ENCODE results near the gene ANKRD35.
"Not testable (repeated sequence)": the region's sequence is repeated elsewhere in the genome, so short reads cannot be mapped to it uniquely, and the experiment has no call there.

Gene ANKRD35, protein sequence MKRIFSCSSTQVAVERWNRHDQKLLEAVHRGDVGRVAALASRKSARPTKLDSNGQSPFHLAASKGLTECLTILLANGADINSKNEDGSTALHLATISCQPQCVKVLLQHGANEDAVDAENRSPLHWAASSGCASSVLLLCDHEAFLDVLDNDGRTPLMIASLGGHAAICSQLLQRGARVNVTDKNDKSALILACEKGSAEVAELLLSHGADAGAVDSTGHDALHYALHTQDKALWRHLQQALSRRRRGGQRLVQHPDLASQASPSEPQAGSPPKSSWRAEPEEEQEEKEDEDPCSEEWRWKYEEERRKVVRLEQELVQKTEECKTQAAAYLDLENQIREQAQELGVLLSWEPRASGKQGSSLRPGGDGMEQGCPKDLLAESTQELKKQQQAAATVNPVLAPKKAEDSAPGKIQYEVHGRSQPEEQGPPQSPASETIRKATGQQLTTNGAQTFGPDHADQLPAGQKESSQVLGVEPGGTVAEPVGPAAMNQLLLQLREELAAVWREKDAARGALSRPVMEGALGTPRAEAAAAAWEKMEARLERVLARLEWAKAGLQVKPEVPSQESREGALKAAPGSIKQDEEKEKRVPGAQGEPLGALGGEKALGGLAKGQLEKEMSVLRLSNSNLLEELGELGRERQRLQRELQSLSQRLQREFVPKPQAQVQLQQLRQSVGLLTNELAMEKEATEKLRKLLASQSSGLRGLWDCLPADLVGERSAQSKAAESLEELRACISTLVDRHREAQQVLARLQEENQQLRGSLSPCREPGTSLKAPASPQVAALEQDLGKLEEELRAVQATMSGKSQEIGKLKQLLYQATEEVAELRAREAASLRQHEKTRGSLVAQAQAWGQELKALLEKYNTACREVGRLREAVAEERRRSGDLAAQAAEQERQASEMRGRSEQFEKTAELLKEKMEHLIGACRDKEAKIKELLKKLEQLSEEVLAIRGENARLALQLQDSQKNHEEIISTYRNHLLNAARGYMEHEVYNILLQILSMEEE

DNA sequence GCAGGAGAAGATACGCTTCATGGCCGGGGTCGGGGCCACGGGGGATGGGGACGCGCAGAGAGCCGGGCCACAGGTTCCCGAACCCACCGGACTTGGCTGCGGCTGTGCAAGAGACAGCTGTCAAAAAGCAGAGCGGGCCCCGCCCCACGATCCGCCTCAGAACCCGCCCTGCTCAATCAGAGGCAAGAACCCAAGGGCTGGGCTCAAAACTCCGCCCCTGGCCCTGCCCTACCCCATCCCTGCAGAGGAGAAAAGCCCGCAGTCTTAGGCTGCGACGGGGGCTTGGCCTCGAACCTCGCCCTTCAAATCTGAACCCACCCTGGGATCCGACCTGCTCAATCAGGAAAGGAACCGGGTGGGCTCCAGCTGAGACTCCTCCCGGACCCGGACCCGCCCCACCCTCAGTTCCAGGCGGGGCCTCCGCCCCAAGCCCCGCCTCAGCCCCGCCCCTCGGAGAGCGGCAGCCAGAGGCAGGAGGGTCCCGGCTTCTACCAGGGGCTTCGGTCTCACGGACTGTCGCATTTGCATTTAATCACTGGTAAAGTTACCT, at the start of gene ANKRD35:
TSS of gene ANKRD35 (minus strand) at position 129 of the 550 bp plus-strand sequence. CDS start at position 21, 108 bp downstream.
- peak; percentile 61 for DNase-seq (ENCODE audit: low spot score)

DNA sequence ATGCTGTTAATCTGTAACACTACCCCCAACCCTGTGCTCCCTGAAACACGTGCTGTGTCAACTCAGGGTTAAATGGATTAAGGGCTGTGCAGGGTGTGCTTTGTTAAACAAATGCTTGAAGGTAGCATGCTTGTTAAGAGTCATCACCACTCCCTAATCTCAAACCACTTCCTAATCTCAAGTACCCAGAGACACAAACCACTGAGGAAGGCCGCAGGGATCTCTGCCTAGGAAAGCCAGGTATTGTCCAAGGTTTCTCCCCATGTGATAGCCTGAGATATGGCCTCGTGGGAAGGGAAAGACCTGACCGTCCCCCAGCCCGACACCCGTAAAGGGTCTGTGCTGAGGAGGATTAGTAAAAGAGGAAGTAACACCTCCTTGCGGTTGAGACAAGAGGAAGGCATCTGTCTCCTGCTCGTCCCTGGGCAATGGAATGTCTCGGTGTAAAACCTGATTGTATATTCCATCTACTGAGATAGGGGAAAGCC, 46.9 kb upstream of the ANKRD35 start:
- not testable (repeated sequence) for DNase-seq (ENCODE audit: low spot score)

DNA sequence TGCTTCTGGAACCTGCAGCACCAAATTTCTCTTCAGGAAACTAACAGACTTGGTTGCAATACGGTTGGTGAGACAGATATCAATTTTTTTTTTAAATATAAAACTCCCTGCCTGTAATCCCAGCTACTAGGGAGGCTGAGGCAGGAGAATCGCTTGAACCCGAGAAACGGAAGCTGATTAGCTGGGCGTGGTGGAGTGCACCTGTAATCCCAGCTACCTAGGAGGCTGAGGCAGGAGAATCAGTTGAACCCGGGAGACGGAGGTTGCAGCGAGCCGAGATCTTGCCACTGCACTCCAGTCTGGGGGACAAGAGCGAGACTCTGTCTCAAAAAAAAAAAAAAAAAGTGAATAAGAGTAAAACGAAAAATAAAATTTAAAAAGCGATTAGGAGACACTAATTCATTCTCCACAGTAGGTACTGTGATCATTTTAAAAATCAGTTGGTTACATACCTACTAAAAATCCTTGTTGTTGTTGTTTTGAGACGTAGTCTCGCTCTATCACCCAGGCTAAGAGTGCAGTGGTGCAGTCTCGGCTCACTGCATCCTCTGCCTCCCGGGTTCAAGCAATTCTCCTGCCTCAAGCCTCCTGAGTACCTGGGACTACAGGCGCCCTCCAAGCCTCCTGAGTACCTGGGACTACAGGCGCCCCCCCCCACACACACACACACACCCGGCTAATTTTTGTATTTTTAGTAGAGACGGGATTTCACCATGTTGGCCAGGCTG, 42.4 kb upstream of the ANKRD35 start:
- no peak for DNase-seq (ENCODE audit: low spot score)

DNA sequence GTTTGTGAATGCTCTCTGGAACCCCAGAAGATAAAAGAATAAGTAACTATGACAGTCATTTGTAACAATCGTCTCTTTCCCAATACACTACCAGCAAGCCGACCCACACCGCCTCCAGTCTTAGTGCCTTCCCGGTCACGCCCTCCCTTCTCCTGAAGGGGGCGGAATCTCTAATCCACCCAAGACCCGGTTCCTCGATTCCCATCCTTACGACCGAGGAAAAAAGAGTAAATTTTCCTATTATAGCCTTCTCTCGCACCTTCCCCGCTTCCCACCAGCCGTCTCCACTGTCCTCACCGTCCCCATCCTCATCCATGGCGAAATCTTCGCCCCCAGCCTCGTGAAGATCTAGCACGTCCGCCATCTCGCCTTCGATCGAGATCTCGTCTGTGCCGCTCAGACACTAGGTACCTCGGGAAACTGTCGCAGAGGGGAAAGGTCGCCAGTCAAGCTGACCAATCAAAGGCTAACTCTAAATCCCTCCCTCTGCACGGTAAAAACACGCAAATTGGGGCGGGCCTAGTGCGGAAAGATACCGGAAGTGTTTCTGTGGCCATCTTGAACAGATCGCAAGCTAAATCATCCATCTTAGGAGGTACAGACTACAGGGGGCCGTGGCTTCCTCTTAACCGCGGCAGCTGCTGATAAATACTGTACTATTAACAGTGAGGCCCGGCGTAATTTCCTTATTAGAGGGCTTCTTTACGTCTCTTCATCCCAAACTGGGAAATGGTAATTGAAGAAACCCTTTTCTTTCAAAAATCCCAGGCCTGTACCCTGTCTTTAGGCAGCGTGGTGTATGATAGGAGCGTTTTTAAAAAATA, 41.6 kb upstream of the ANKRD35 start, which contains the start of gene RBM8A:
TSS of gene RBM8A (minus strand) at position 422 of the 824 bp plus-strand sequence. CDS start at position 364, 58 bp downstream.
- DNase-seq (ENCODE audit: low spot score): peak; percentile 96

DNA sequence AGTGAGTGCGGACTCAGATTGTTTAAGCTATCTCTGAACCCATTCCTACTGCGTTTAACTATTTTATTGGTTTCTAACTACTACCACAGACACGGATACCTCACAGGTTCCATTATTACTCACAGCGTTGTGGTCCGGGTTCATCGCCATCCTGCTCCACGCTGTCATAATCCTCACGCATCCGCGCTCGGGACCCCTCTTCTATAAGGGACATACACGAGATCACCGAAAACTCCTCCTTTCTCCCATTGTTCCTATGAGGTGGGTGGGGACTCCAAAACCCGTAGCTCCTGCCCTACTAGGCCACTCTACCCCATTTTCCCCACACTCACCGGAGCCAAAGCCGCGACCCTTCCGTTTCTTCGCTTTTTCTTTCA, 41.0 kb upstream of the ANKRD35 start:
- DNase-seq (ENCODE audit: low spot score): no peak

DNA sequence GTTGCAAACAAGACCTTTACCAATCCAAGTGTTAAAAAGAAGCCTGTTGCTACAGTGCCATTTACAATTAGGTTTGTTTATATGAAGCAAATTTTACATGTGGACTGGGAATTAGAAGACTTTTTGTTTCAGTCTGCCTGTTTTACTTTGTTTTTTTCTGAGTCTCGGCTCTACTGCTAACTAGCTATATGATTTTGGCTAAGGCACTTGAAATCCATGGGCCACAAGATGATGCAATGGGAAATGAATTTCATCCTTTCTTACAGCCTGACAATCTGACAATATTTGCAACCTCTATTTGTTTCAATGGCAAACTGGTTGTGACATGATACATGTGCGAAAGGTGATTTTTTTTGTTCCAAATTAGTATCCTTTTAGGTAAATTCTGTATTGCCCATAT, 36.6 kb upstream of the ANKRD35 start:
- DNase-seq (ENCODE audit: low spot score): no peak

DNA sequence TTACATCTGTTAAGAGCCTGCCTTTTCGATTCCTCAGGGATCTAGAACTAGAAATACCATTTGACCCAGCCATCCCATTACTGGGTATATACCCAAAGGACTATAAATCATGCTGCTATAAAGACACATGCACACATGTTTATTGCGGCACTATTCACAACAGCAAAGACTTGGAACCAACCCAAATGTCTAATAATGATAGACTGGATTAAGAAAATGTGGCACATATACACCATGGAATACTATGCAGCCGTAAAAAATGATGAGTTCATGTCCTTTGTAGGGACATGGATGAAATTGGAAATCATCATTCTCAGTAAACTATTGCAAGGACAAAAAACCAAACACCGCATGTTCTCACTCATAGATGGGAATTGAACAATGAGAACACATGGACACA, 34.6 kb upstream of the ANKRD35 start:
- DNase-seq (ENCODE audit: low spot score): not testable (repeated sequence)

DNA sequence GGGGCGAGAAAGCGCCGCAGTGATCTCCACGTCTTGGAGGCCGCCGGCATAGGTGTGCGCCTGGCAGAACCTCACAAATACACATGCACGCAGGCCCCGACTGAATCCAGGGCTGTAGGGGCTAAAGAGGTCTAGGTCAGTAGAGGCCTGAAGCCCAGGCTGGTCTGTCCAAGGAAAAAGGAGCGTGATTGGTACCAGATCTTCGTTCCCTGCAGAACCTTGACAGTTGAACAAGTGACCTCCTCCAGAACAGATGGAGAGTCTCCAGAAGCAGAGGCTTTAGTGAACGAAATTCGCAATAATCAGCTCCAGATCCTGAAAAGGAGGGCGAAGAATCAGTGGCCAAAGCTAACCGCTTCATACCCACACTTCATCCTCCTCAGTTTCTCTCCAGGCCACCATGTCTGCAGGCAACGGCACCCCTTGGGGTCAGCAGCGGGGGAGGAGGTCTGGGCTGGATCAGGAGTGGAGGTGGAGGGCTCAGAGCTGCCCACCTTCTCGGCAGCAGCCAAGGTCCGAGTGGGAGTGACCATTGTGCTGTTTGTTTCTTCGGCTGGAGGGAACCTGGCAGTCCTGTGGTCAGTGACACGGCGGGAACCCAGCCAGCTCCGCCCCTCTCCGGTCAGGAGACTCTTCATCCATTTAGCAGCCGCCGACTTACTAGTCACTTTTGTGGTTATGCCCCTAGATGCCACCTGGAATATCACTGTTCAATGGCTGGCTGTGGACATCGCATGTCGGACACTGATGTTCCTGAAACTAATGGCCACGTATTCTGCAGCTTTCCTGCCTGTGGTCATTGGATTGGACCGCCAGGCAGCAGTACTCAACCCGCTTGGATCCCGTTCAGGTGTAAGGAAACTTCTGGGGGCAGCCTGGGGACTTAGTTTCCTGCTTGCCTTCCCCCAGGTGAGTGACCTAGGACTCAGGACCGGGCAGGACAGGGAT, 33.6 kb upstream of the ANKRD35 start:
- DNase-seq (ENCODE audit: low spot score): peak; percentile 33

DNA sequence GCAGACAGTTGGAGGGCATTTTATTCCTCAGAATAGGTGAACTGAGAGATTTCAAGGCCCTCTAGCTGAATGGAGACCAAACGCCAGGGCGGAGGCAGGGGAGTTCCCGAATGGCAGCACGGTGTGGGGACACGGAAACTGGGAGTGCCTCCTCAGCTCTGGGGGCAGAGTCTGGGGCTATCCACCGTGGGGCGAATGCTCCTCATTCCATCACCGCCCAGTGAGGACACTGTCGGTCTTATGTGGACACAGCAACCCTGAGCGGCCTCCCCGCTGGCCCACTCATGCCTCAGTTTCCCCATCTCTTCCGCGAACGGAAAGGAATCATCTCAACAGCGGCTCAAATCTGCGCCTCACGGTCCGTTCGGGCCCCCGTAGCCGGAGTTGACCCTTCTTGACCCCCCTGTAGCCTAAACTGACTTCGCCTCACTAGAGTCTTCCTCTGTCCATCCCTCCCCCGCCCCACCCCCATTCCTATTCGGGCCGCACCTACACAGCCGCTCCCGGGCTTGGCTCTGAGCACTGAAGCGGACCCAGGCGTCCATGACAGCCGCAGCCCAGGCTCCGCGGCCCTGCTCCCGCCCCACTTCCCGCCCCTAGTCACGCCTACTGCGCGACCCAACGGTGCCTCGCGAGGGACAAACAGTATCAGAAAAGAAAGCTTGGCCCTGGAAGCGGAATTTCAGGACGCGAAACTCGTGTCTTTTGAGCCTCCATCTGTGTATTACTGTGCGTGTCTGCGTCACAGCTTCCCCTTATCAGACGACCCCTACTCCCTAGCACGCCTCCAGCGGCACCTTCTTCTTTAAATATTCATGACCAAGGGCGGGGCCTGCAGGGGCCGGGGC, 32.7 kb upstream of the ANKRD35 start, which contains the start of gene PEX11B:
TSS of gene PEX11B (minus strand) at position 574 of the 848 bp plus-strand sequence. CDS start at position 545, 29 bp downstream.
- peak; percentile 80 for DNase-seq (ENCODE audit: low spot score)

DNA sequence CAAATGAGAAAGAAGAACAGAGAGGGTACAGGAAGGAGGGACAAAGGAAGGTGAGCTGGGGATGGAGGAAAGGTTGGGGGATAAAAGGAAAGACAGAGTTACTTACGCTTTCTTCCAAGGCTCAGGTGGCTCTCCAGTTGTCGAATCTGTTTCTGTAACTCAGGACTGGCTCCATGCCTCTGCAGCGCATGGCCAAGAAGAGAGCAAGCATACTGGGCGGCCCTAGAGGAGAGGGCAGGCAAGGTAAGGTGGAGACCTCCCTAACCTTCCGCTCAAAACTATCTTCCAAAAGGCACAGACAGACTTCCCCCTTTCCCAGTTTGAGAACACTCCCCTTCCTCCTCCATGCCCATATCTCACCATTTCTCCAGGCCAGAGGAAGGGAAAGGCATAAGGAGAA, 31.9 kb upstream of the ANKRD35 start:
- DNase-seq (ENCODE audit: low spot score): no peak

DNA sequence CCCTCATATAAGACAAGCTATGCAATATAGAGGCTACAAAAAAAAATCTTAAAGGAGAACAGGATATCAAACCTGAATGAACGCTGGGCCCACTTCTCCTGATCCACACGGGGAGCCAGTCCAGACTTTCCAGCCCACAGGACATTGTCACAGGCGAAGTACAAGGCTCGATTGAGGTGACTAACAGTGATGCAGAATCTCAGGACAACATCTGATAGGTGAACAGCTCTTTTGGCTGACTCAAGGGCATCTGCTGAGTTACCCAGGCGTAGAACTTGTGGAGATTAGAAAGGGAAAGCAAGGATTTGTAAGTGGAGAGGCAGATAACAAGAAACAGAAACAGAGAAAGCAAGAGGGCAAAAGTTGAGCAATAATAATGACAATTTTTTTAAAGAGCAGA, 31.1 kb upstream of the ANKRD35 start:
- DNase-seq (ENCODE audit: low spot score): no peak

DNA sequence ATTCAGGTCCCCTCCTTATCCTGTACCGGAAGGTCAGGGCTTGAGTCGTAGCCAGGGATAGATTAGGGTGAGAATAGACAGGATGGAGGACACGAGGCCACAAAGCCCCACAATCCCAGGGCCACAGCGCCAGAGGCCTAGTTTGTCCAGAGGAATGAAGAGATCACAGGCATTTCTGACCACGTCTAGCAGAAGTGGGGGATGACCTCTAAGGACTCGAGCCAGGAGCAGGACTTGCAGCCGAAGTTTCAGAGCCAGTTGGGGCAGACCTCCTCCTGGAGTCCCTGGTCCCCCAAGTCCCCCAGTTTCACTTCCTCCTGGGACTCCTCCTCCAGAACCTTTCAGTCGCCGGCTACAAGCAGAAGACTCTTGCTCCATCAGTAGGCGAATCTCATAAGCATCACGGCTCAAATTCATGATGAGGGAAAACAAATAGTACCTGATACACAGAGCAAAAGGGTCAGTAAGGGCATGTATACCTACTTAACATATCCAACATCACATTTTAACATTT, 26.5 kb upstream of the ANKRD35 start:
- DNase-seq (ENCODE audit: low spot score): no peak

DNA sequence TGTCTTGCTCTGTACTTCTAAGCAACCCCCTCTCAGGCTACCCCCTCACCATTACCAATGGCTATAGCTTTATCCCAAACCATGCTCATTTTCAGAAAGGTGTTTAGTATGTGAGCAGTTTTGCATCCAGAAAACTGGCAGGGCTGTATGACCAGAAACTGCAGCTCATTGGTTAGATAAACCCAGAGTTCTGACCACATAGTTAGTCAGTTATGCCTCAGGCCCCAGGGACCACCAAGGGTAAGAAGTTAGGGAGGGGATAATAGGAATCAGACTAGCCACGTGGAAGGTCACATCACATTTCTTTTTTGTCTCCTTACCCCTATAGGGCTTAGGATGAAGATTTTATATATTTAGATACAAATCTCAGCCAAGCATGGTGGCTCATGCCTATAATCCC, 23.0 kb upstream of the ANKRD35 start:
- no peak for DNase-seq (ENCODE audit: low spot score)

DNA sequence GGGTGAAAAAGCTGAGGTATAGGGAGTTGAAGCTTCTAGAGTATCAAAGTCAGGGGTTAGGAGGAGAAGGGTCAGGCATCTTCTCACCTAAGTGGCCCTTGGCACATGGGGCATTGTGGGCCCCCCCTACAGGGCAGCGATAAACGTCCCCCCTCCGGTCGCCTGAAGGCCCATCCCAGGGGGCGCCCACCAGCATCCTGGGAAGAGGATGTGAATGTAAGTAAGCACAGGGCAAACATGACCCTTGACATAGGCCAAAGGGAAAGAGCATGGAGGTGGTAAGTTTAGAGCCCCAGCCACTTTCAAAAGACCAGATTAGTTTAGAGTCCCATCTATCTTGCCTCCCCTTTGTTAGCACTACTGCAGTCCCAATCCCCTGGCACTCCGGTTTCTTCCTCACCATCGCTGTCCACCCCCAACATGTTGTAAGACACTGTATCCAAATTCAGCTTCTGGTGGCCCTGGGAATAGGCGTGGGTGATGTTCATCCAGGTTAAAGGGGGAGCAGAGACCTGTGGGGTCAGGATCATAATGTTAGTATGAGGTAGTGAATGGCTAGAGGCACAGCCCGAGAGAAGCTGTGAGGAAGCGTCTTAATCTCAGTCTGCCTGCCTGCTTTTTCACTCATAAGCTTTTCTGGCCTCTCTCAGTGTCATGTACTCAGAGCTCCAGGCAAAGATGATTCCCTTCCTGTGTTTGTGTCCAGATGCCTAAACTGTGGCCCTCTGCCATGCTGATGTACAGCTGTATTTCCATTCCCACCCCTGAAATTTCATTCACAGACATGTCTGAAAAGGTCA, 21.5 kb upstream of the ANKRD35 start:
- DNase-seq (ENCODE audit: low spot score): no peak

DNA sequence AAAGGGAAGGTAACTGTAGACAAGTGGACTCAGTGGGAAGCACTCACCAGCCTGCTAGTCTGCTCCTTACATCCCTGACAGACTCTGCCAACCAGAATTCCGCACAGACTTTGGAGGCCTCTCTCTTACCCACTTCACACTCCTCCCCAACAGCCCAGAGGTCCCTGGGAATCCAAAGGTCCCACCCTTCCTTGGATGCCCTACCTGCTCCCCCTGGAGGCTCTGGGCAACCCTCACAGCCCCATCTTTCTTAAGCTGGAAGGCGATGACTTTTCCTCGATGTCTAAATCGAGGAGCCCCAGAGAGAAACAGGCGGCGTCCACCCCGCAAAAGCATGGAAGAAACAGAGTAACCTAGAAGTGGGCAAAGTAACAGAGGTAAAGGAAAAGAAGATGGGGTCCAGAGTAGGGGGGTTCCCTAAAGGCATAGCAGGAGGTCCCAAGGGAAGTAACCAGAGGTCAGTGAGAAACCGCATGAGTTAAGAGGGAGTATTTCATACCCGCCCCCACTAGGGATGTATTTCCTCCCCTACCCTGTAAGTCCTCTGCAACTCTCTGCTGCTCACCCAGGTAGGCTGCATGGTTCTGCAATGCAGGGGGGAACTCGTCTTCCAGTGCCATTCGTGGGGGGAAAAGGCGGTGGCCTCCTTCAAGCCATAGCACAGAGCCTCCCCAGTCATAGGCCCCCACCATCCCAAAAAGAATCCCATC, 15.8 kb upstream of the ANKRD35 start:
- no peak for DNase-seq (ENCODE audit: low spot score)

DNA sequence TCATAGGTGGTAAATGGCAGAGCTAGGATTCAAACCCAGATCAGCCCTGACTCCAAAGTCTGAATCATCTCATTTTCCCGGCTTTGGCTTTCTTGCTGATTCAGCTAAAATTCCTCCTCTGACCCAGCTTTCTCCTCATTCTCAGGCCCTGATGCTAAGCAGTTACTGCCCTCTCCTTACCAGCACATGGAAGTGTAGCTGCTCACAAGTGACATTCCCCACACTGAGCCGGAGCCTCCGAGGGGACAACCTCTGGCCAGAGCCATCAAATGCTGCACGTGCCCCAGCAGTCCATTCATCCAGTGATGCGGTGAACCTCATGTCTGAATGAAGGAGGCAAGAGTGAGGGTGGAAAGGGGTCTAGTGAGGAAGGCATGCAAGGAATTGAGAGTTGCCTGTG, 13.1 kb upstream of the ANKRD35 start:
- no peak for DNase-seq (ENCODE audit: low spot score)

DNA sequence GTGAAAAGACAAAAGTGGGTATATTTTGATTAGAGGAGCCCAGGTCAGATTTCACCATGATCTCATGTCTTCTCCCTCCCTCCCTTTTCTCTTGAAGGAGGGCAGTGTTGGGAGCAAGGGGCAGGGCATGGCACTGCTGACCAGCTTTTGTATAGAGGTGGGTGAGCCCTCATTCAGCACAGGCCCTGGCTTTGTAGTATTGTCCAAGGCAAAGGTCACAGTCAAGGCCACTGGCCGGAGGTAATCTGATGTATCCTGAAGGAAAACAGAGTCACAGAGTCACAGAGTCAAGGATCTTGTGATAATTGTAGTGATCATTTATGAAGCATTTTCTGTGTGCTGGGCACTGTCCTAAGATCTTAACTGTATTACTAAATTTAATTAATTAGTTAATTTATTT, 12.3 kb upstream of the ANKRD35 start:
- DNase-seq (ENCODE audit: low spot score): no peak

Data from kidney capillary endothelial cell (primary cell).